ENCODE results near the gene SEMA3G.

Gene SEMA3G

GRCh38 chr3:52479037-52479876 lies 34.4 kb upstream of the SEMA3G start:
- DNase-seq = no peak

- DNase-seq = no peak
Observed at GRCh38 chr3:52477796-52478095, 32.8 kb upstream of the SEMA3G start.

GRCh38 chr3:52477076-52477795 lies 32.3 kb upstream of the SEMA3G start:
- no peak for DNase-seq

- DNase-seq = no peak
Observed at GRCh38 chr3:52473026-52473425, 28.1 kb upstream of the SEMA3G start.

GRCh38 chr3:52472239-52473000 lies 27.5 kb upstream of the SEMA3G start:
- no peak for DNase-seq

GRCh38 chr3:52471371-52472238 lies 26.7 kb upstream of the SEMA3G start:
- DNase-seq = no peak

GRCh38 chr3:52470920-52471319 lies 26.0 kb upstream of the SEMA3G start:
- DNase-seq = no peak

- no peak for DNase-seq
Observed at GRCh38 chr3:52469001-52469400, 24.1 kb upstream of the SEMA3G start.

- DNase-seq = peak; percentile 28
Observed at GRCh38 chr3:52468336-52468735, 23.4 kb upstream of the SEMA3G start.

GRCh38 chr3:52463416-52463815 lies 18.5 kb upstream of the SEMA3G start:
- DNase-seq = no peak

- no peak for DNase-seq
Observed at GRCh38 chr3:52461874-52462273, 17.0 kb upstream of the SEMA3G start.

GRCh38 chr3:52458770-52459545 lies 14.1 kb upstream of the SEMA3G start:
- DNase-seq = no peak

GRCh38 chr3:52458031-52458760 lies 13.3 kb upstream of the SEMA3G start:
- DNase-seq = no peak

GRCh38 chr3:52456800-52457183 lies 11.9 kb upstream of the SEMA3G start:
- no peak for DNase-seq

GRCh38 chr3:52456169-52456799 lies 11.4 kb upstream of the SEMA3G start:
- no peak for DNase-seq

GRCh38 chr3:52455283-52456168 lies 10.6 kb upstream of the SEMA3G start, which contains the start of gene NISCH:
NISCH (plus strand) TSS chr3:52455604; CDS start chr3:52455642, 38 bp downstream.
- DNase-seq = peak; percentile 80

- no peak for DNase-seq
Observed at GRCh38 chr3:52454938-52455282, 10.0 kb upstream of the SEMA3G start.

GRCh38 chr3:52454250-52454937 lies 9.5 kb upstream of the SEMA3G start:
- DNase-seq = no peak
